Sigmoid colon (tissue), 7 donors: ENCODE results near the gene CARMIL1. TPM values are rescaled to one million over a fixed set of nuclear protein-coding genes. Genes with fewer than 3 reads are reported as not detected.
A peak's percentile ranks its signal among the peaks of the same experiment; 100 is the strongest.
"Not testable (repeated sequence)": the region's sequence is repeated elsewhere in the genome, so short reads cannot be mapped to it uniquely, and the experiment has no call there.

Experiments used
- DNase-seq: peaks from one replicate; pipeline ENCODE4 v3.0.0-alpha.2; 2019
- H3K27ac ChIP-seq, 4 donors: fragments of 200-600 bp; sonication (generic); one replicate each; pipeline ENCODE4 v1.5.1; 2016 to 2019; ENCODE audit warnings: mild to moderate bottlenecking in 1 of 4
- H3K27me3 ChIP-seq, 3 donors: fragments of 200-600 bp; sonication (generic); one replicate each; pipeline ENCODE4 v1.5.1; 2019; ENCODE audit warnings: mild to moderate bottlenecking in 1 of 3
- H3K36me3 ChIP-seq, 4 donors: fragments of 200-600 bp; sonication (generic); one replicate each; pipeline ENCODE4 v1.5.1; 2016 to 2019
- H3K4me1 ChIP-seq, 4 donors: fragments of 200-600 bp; sonication (generic); one replicate each; pipeline ENCODE4 v1.5.1; 2017 to 2019
- H3K4me3 ChIP-seq, 4 donors: fragments of 200-600 bp; sonication (generic); one replicate each; pipeline ENCODE4 v1.5.1; 2017 to 2019; ENCODE audit warnings: mild to moderate bottlenecking in 2 of 4, moderate library complexity in 1 of 4
- H3K9me3 ChIP-seq, 4 donors: fragments of 200-600 bp in 3 of 4; sonication (generic) in 3 of 4; one replicate each; pipeline versions ENCODE4 v1.5.1 to v1.6.1; 2013 to 2019
- EP300 ChIP-seq, 4 donors: sonication (generic); formaldehyde crosslinking; IDR thresholded peaks; one replicate each; pipeline ENCODE4 v1.6.1; 2017; ENCODE audit warnings: antibody characterized with exemption in 4 of 4
- POLR2A ChIP-seq, 2 donors: fragments of 450-650 bp; IDR thresholded peaks; one replicate each; pipeline ENCODE4 v1.6.1; 2016; ENCODE audit warnings: antibody characterized with exemption in 2 of 2, mild to moderate bottlenecking in 2 of 2, moderate library complexity in 2 of 2
- POLR2AphosphoS5 ChIP-seq, 4 donors: sonication (generic); formaldehyde crosslinking; IDR thresholded peaks; one replicate each; pipeline ENCODE4 v1.6.1; 2017; ENCODE audit warnings: antibody characterized with exemption in 4 of 4
- WGBS, 2 donors: extraction: QIAGEN DNeasy Blood & Tissue Kit; methylation state at CpG; one replicate each; pipeline ENCODE4 v1.1.7; 2013; 5-methylcytosine and 5-hydroxymethylcytosine counted together
- intact Hi-C: fragments of 100-400 bp; cut with DNase I; formaldehyde crosslinking; loops from one replicate; pipeline ENCODE4 v1.15.1; 2023
- polyA plus RNA-seq, 3 donors: library from polyadenylated mRNA; stranded (reverse); fragments of 200-250 nt; gene quantifications; one replicate each; pipeline ENCODE4 v1.2.3, GENCODE V29; 2013
- total RNA-seq, 4 donors: library from RNA; depleted of rRNA; stranded (reverse); fragments of >200 nt; gene quantifications; one replicate each; pipeline ENCODE4 v1.1.0, GENCODE V29; 2016
- TF ChIP-seq, protein P1 (sequence below), 4 experiments: fragments of 450-650 bp in 3 of 4; fragments of 200-600 bp in 1 of 4; IDR thresholded peaks; one replicate each; pipeline ENCODE4 v1.5.1; 2016 to 2019; ENCODE audit warnings: antibody characterized with exemption in 4 of 4, mild to moderate bottlenecking in 3 of 4, moderate library complexity in 2 of 4
- donor health status: healthy with polysubstance abuse.
- donor health status: Bipolar disorder and iron deficiency.
- donor health status: healthy.

The CARMIL1 gene
- total and polyA plus RNA-seq, 7 donors, result 3.4 to 24.0 (median 8.2) TPM

GRCh38 chr6:25296217-25296905 lies 17.2 kb downstream of the CARMIL1 start:
- H3K9me3 ChIP-seq, result no peaks in the 10 kb centered on the region
- peaks cover 0 to 4% (median 0%) of the 10 kb centered on the region in 4 donors for H3K4me1 ChIP-seq
- intact Hi-C loops, result no loop called here
- H3K36me3 ChIP-seq, result no peaks in the 10 kb centered on the region
- peak overlapping the region; percentile 7 to 75 (median 44) for H3K27ac ChIP-seq
- TF ChIP-seq, protein P1, sequence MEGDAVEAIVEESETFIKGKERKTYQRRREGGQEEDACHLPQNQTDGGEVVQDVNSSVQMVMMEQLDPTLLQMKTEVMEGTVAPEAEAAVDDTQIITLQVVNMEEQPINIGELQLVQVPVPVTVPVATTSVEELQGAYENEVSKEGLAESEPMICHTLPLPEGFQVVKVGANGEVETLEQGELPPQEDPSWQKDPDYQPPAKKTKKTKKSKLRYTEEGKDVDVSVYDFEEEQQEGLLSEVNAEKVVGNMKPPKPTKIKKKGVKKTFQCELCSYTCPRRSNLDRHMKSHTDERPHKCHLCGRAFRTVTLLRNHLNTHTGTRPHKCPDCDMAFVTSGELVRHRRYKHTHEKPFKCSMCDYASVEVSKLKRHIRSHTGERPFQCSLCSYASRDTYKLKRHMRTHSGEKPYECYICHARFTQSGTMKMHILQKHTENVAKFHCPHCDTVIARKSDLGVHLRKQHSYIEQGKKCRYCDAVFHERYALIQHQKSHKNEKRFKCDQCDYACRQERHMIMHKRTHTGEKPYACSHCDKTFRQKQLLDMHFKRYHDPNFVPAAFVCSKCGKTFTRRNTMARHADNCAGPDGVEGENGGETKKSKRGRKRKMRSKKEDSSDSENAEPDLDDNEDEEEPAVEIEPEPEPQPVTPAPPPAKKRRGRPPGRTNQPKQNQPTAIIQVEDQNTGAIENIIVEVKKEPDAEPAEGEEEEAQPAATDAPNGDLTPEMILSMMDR (IDR thresholded peaks at IDR 0.05), result no peak
- TF ChIP-seq EP300 (IDR thresholded peaks at IDR 0.05), result no peak
- H3K4me3 ChIP-seq, result no peak overlapping the region
- 74 to 95% methylated on average over 2 of the region's 2 CpGs for WGBS, 2 donors
- no peak for DNase-seq
- no peaks in the 10 kb centered on the region for H3K27me3 ChIP-seq

- TF ChIP-seq, protein P1 (IDR thresholded peaks at IDR 0.05), result no peak
- TF ChIP-seq POLR2AphosphoS5 (IDR thresholded peaks at IDR 0.05), result peak in 1 of 4 donors; percentile 33
- TF ChIP-seq POLR2A (IDR thresholded peaks at IDR 0.05), result no peak
- peak in 1 of 4 donors; percentile 9 for TF ChIP-seq EP300 (IDR thresholded peaks at IDR 0.05)
- peak overlapping the region; percentile 6 to 75 (median 44) for H3K27ac ChIP-seq
- intact Hi-C loops, result no loop called here
- H3K9me3 ChIP-seq, result no peaks in the 10 kb centered on the region
- peaks cover 0 to 4% (median 0%) of the 10 kb centered on the region in 4 donors for H3K4me1 ChIP-seq
- no peak overlapping the region for H3K4me3 ChIP-seq
- DNase-seq, result no peak
- no peaks in the 10 kb centered on the region for H3K27me3 ChIP-seq
- H3K36me3 ChIP-seq, result no peaks in the 10 kb centered on the region
- WGBS, 2 donors, result 56 to 72% methylated on average over 2 of the region's 2 CpGs
Observed at GRCh38 chr6:25297039-25297441, 17.9 kb downstream of the CARMIL1 start.

GRCh38 chr6:25297823-25298522 lies 18.8 kb downstream of the CARMIL1 start:
- peak overlapping the region; percentile 6 to 75 (median 30) for H3K27ac ChIP-seq
- DNase-seq, result no peak
- H3K27me3 ChIP-seq, result no peaks in the 10 kb centered on the region
- H3K36me3 ChIP-seq, result no peaks in the 10 kb centered on the region
- 87 to 94% methylated on average over 3 of the region's 3 CpGs for WGBS, 2 donors
- no peak overlapping the region for H3K4me3 ChIP-seq
- peaks cover 0 to 4% (median 0%) of the 10 kb centered on the region in 4 donors for H3K4me1 ChIP-seq
- H3K9me3 ChIP-seq, result no peaks in the 10 kb centered on the region
- intact Hi-C loops, result no loop called here
- TF ChIP-seq POLR2A (IDR thresholded peaks at IDR 0.05) (no peak), POLR2AphosphoS5 (IDR thresholded peaks at IDR 0.05) (no peak), EP300 (IDR thresholded peaks at IDR 0.05) (no peak)
- TF ChIP-seq, protein P1 (IDR thresholded peaks at IDR 0.05), result no peak

DNA sequence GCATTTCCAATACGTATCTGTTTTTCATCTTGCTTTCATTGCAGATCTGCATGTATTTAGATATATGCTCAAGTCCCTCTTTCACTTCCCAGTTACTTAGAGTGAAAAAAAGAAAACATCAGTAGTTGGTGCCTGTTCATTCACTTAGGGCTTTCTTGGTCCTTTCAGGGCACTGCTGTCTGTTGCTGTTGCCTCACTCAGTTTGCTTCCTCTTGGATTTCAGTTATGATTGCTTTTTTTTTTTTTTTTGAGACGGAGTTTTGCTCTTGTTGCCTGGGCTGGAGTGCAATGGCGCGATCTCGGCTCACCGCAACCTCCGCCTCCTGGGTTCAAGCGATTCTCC lies 19.3 kb downstream of the CARMIL1 start:
- 90% methylated on average over 8 of the region's 8 CpGs for WGBS, 2 donors
- intact Hi-C loops, H3K4me1 ChIP-seq, H3K27me3 ChIP-seq, DNase-seq, H3K4me3 ChIP-seq, H3K9me3 ChIP-seq, H3K36me3 ChIP-seq: not testable (repeated sequence)
- H3K27ac ChIP-seq, result peak overlapping the region in 2 of 4 donors; percentile 48 to 75

- no peaks in the 10 kb centered on the region for H3K4me1 ChIP-seq
- TF ChIP-seq, protein P1 (IDR thresholded peaks at IDR 0.05), result no peak
- TF ChIP-seq EP300 (IDR thresholded peaks at IDR 0.05) (no peak), POLR2A (IDR thresholded peaks at IDR 0.05) (no peak), POLR2AphosphoS5 (IDR thresholded peaks at IDR 0.05) (no peak)
- WGBS, 2 donors, result 55 to 77% methylated on average over 3 of the region's 3 CpGs
- H3K4me3 ChIP-seq, result no peak overlapping the region
- intact Hi-C loops, result no loop called here
- H3K9me3 ChIP-seq, result no peaks in the 10 kb centered on the region
- no peak for DNase-seq
- H3K27me3 ChIP-seq, result no peaks in the 10 kb centered on the region
- H3K36me3 ChIP-seq, result no peaks in the 10 kb centered on the region
- H3K27ac ChIP-seq, result peak overlapping the region in 1 of 4 donors; percentile 66
Observed at GRCh38 chr6:25301362-25301761, 22.2 kb downstream of the CARMIL1 start.
